GM19467 (cell line): Measurements from ENCODE around the gene SH3BP2.

Experiments used
- ATAC-seq: cut with Tn5 transposase; IDR thresholded peaks from one replicate; pipeline ENCODE4 v1.9.1; 2021; ENCODE audit warnings: mild to moderate bottlenecking, moderate library complexity; ENCODE audit not compliant: unreplicated experiment

Gene SH3BP2

DNA sequence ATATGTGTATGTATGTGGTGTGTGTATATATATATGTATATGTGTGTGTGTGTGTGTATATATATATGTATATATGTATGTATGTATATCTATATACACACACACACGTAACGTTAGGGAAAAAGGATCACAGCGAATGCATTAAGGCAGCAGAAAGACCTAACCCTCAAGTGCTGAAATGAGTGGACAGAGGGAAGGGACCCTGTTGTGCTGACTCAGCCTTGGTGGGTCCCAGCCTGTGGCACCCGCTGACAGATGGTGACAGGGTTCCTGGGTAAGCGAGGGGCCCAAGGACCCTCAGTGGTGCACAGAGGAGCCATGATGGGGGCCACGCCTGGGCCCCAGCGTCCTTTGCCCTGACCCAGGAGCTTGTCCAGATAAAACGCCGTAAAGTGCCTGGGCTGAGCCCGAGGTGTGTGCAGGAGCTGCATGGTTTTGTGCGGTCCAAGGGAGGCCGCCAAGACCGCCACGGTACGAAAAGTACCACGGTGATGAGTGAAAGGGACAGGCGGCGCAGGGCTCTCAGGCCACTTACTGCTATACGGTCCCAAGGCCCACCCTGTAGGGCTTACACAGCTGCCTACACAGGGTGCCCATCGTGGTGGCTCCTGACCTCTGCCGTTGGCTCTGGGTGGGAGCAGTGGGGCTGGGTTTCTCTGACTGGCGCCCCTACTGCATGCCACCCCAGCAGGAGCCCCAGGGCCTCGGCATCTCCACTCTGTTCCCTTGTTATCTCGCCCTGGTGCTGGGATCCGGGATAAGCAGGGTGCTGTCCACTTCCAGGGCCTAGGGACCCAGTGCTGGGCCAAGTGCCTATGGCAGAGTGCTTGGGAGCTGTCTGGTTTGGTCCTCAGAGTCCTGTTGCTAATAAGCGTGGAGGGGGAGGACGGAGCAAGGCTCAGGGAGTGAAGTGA, 10.0 kb downstream of the SH3BP2 start:
- ATAC-seq, result no peak

DNA sequence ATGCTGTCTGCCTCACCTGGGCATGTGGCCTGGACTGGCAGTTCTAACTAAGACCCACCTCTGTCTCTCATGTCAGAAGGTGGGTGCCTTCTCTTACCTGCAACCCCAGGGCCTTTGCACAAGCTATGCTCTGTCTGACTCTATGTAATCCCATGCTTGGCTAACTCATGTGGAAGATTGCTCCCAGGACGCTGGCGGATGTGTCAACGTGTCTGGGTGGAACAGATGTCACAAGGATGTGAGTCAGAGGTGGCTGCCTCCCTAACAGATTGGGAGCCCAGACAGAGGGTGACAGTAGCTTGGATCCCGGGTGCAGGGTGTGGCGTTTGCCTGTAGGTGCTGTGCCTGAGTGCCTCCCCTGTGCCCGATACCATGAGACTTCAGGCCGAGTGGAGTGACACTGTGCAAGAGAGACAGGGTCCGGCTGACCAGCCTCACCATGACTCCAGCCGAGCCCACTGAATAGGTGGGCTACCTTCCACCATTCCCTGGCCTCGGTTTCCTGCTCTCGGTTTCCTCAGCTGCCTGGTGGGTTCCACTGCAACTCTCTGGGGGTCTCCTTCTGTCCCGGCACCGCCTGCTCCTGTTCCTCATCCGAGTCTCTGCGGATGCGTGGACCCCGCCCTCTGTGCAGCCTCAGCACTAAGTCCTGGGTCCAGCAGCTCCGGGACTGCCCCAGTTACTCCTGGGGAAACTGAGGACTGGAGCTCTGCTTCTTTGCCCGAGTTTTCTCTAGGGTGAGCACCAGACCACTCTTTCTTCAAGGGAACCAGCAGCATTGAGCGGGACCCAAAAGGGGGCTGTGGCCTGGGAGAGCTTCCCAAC, 11.0 kb downstream of the SH3BP2 start:
- ATAC-seq, result no peak

DNA sequence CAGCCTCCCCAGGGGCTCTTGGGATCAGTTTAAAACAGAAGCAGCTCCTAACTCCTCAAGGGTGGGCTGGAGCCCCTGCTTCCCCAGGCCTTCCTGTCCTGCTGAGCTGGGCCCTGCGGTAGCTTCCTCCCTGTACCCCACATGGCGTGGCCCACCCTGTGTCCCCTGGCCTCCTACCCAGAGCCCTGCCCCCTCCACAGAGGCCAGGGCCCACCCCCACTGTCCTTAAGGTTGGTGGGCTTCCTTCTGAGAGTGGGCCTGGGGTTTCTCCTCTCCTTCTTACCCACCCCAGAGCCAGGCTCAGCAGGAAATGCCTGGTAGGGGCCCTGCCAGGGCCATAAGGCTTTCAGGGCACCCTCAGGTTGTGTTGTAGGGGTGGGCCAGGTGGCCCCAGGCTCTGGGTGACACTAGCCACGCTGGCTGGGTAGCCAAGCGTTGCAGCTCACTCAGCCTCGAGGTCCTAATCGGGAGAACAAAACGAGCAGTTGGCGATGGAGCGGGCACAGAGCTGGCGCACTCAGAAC, 11.6 kb downstream of the SH3BP2 start:
- no peak for ATAC-seq

DNA sequence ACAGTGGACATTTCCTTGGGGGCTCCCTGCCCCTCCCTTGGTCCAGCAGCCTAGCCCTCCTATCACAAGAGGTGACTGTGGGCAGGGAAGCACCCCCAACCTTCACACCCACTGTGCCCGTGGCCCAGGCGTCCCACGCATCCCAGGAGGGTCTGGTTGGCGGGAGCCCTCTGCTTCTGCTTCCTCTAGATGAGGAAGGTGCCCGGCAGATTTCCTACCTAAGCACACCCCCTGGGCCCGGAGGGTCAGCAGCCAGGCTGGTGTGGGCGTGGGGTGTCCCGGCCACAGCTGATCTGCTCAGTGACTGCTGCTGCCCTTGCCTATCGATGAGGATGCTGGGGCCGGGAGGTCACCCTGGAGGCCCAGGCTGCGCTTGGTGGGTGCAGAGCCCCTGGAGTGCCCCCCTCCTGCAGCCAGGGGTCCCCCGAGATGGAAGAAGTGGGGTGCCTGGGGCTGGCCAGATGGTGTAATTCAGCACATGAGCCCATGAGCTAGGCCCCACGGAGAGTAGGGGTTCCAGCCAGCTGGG, 12.2 kb downstream of the SH3BP2 start:
- ATAC-seq, result no peak

DNA sequence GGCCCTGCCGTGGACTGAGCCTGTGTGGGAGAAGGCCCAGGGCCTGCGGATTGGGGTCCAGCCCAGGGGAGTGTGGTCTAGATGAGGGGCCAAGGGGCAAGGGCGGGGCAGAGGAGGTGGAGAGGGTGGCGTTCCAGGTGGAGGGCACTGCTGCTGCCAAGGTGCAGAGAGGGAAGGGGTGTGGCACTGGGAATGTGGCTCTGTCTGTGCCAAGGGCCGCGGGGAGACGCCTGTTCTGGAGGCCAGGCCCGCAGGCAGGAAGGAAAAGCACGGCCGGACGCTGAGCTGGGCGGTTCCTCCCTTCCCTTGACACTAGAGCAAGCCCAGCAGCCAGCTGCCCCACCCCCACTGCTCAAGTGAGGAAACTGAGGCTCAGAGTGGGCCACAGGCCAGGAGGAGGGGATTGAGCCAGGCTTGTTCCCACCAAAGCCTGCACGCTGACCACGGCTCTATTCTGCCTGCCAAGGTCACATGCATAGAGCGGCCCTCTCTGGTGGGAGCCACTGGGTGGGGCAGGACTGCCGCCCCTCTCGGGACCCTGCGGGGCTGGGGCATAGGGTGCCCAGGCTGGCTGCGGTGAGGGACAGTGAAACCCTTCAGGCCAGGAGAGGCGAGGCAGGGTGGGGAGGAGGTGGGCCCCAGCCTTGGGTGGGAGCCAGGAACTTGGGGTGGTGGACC, 13.0 kb downstream of the SH3BP2 start:
- ATAC-seq, result no peak

DNA sequence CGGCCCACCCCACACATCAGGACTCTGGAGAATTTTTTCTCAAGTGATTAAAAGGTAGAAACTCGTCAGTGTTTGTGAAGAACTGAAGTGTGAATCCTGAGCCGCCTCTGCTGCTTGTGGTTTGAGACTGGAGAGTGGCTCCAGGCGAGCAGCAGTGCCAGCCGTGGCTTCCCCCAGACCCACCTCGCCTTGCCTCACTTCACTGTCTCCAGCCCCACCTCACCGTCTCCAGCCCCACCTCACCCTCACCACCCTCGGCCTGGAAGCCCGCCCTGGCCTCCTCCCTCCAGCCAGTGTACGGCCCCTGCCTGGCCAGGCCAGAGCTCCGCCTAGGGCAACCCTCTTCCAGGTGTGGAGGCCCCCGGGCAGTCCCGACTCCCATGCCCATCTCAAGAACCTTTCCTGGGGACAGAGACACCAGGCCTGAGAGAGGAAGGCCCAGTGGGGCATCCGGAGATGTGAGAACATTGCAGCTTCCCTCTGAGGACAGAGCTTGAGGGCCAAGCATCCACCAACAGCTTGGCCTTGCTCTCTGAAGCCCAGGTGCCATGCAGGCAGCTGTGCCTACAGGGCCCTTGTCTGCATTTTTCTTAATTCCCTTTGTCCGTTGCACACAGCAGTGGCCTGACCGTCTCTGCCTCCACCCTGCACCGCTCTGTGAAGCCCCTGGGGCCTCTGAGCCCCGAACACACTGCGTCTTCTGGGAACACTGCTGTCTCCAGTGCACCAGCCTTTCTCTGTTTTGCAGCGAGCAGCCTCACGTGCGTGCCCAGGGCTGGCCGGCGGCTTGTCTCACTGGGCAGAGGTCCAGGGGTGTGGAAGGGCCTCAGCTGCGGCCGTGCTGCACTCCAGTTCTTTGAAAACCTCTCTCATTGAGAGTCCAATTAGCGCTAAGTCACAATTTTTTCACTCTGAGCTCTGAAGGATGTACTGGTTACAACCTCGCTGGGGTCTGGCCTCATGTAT, 13.8 kb downstream of the SH3BP2 start:
- no peak for ATAC-seq

DNA sequence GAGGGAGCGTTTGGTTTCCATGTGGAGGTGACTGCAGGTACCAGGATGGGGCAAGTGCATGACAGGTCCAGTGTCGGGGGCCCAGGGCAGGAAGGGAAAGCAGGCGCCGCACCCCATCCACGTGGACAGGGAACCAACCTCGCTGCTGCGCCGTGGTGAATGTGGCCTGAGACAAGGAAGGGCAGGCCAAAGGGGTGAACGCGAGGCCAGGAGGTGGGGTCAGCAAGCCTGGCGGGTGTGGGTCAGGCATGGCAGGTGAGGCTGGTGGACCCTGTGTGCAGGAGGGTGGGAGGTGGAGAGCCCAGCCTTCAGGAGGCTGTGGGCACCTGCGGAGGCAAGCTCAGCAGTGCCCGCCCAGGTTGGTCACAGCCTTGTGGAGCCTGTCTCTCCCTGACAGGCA, 14.7 kb downstream of the SH3BP2 start:
- no peak for ATAC-seq

DNA sequence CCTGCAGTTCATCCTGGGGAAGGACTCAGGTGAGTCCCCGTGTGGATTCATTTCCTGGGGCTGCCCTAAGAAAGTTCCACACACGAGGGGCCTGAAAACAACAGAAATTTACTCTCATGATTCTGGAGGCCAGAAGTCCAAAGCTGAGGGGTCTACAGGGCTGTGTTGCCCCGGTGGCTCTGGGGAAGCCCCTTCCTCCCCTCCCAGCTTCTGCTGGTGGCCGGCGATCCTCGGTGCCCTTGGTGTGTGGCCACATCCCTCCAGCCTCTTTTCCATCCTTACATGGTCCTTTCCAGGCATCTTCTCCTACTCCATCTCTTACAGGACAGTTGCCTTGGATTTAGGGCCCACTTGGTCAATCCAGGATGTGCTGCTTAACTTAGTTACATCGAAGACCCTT, 15.1 kb downstream of the SH3BP2 start:
- ATAC-seq, result no peak

DNA sequence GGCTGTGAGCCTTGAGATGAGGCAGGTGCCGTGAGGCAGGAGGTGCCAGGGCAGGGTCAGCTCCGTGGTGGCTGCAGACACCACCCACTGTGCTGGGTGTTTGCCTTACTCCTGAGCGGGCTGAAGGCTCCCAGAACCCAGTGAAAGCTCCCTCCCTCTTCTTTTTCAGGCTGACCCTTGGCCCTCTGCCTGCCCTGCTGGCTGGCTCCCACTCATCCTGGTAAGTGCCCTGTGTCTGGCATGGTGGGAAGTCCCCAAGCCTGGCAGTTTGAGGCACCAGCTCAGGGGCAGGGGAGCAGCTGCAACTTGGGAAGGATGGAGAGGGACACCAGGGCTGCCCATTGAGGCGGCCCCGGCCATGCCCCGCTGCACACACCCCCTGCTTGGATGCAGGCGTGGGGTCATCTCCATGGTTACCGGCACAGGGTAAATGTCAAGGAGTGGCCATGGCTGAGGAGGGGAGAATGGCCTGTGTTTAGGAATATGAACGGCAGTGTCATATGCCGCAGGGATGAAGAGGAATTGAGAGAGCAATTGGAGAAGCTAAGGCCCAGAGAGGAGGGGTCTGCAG, 16.8 kb downstream of the SH3BP2 start:
- ATAC-seq, result no peak

DNA sequence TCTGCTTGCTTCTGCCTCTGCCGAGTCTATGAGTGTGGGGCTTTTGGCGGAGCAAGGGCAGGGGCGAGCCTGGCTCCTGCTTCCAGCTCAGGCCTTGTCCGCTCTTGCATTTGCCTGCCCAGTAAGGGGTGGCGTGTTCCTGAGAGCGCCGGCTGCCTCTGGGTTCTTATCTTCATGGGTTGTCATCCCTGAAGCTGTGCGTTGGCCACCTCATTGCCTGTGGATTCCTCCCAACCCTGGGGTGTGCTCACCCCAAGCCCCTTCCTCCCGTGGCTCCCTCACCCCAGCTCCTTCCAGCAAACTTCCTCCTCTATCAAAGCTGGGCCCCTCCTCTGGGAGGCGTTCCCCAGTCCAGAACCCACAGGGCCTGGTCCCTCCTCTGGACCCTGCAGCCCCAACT, 17.5 kb downstream of the SH3BP2 start:
- no peak for ATAC-seq

DNA sequence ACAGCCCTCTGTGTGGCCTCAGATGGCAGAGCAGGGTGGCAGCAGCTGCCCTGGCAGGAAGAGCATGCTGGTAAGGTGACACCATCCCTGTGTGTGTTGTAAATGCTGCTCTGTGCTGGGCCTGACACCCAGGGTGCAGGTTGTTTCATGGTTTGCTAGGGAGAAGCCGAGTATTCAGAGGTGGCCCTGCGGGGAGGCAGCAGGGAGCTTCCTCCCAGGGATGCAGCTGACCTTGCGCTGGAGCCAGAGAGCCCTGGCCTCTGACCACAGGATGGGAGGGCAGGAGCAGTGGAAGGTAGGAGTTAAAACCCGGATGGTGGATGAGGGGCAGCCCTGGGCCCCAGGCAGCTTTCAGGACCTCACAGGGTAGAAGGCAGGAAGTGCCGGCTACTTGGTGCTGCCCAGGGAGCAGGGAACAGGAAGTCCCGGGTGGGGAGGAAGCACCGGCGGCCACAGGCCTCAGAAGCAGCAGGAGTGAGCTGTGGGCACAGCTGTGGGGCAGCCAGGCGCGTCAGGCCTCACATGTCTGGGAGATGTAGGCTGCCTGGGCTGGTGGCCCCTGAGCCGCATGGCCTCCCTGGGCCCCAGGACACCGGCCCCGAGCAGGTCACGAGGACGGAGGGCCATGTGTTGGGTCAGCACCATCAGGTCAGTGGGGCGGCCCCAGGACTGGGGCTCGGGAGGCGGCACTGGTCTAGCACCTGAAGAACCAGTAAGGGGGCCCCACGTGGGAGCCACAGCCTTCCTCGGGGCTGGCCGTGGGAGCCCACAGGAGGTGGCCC, 19.1 kb downstream of the SH3BP2 start:
- peak; percentile 71 for ATAC-seq

DNA sequence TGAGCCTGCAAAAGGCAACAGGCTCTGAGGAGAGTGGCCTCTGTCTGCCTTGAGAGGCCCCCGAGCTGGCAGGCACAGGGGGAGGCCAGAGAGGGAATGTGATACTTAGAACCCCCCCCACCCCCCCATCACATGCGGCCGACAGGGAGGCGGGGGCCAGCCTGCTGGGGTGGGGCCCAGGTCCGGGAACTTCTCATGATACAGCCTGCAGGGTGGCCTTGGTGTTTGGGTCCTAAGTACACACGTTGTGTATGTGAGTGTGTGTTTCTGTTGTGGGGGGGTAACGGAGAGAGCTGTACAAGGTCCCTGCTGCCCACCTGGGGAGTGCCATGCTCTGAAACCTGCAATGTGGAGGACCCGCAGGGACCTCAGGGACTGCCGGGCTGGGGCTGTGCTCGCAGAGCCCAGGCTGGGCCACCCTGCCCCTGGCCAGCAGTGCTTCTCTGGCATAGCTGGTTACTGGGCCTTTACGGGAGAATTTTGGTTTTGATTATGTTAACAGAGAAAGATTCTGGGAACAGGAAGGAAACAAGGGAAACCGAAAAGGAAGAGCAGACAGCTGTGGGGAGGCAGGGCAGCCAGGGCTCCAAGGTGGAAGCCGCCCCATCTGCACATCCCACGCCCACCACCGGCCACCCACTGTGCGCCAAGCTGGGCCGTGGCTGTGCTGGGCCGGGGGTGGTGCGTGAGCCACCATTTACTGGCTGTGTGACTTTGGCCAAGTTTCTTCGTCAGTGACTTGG, 19.9 kb downstream of the SH3BP2 start:
- no peak for ATAC-seq

DNA sequence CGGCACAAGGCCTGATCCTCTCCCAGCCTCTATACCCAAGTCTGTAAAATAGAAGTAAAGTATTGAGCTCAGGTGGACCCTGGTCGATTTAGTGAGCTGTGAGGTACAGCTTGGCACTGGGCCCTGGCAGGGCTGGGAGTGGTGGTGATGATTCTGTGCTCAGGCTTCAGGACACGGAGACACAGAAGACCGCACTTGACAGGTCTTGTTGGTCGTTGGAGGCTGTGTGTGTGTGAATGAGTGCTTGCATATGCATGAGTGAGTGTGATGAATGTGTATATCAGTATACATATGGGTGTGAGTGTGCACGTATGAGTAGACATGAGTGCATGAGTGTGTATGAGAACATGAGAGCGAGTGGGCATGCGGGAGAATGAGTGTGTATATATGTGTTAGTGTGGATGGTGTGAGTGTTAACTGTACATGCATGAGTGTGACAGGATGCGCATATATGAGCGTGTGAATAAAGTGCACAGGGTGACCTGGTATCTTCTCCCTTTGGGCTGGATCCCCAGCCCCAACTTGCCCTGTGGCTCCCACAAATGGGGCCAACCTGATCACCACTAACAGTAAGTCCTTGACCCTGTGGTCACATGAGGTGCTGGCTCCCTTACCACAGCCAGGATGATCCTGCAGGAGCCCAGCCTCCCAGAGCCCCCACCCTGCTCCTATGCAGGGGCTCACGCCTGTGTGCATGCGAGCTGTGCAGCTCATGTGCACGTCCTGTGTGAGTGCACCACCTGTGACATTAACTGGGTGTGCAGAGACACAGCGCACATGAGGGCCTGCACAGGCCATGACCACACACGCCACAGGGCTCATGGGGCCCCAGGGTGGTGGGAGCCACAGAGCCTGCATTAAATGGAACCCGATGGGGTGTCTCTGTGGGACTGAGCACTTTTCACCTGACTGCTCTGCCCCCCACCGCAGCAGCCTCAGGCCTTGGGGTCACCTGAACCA, 20.8 kb downstream of the SH3BP2 start:
- no peak for ATAC-seq

DNA sequence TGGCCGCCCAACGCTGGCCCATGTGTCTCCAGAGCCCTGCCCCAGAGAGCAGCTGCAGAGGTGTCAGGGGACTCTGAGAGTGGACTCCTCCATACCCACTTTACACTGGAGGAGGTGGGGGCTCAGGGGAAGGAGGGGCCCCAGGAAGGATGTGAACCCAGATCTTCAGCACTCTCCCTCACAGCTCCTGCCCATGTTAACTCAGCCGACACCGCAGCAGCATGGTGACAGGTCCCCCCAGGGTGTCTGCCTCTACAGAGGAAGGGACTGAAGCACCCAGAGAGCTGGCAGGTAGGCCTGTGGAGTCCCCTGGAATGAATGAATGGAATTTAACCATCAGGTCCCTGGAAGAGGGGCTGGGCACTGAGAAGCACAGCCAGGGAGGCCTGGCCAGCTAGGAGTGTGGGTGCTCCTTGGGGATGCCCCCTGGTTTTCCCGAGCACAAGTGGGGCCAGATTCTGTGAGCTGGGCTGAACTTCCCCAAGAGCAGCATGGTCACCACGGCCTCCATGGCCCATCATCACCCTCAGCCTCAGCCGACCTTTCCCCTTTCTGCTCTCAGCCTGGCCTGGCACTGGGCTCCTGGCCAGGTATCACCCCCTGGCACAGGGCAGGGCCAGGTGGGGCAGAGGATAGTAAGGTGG, 21.9 kb downstream of the SH3BP2 start:
- no peak for ATAC-seq

DNA sequence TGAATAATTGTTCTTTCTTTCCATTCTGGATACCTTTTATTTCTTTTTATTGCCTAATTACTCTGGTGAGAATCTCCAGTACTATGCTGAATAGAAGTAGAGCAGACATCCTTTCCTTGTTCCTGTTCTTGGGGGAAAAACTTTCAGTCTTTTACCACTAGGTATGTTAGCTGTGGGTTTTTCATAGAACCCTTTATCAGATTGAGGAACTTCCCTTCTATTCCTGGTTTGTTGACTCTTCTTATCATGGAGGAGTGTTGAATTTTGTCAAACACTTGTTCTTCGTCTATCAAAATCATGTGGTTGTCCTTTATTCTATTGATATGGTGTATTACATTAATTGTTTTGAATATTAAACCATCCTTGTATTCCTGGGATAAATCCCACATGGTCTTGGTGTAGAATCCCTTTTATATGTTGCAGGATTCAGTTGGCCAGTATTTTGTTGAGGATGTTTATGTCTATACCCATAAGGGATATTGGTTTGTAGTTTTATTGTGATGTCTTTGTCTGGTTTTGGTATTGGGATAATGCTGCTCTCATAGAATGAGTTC, 23.6 kb downstream of the SH3BP2 start:
- ATAC-seq, result no peak

DNA sequence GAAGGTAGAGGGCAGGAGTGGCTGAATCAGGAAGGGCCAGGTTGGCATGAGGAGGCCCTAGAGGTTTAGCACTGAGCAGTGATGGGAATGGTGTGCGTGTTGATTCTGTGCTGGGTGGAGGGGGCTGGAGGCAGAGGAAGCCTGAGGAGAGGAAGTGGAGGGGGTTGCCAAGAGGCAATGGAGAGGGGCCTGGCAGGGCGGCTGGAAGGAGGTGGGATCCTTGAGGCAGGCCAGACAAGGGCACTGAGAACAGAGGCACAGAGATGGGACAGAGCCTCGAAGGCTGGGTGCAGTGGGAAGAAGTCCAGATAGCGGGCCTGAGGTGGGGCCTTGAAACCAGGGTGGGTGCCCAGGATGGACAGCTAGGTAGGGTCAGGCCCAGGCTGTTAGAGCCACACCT, 24.3 kb downstream of the SH3BP2 start:
- no peak for ATAC-seq
